Large intestine (tissue), 3 donors: ENCODE measurements around the gene COL23A1. TPM values are rescaled to one million over a fixed set of nuclear protein-coding genes. Genes with fewer than 3 reads are reported as not detected.

ENCODE experiments used
- DNase-seq, 2 donors: peaks; one replicate each; pipeline versions ENCODE4 v3.0.0 to v3.0.0-alpha.2; 2013
- H3K27ac ChIP-seq: one replicate; pipeline ENCODE4 v1.5.1; 2013; ENCODE audit warnings: low read length
- H3K27me3 ChIP-seq: 2 replicates; pipeline ENCODE4 v1.6.1; 2013; ENCODE audit warnings: low read length; ENCODE audit not compliant: control insufficient read depth, insufficient read depth
- H3K36me3 ChIP-seq: 2 replicates; pipeline ENCODE4 v1.6.1; 2013; ENCODE audit warnings: low read length; ENCODE audit not compliant: control insufficient read depth, insufficient read depth
- H3K4me1 ChIP-seq: one replicate; pipeline ENCODE4 v1.6.1; 2013; ENCODE audit warnings: low read length; ENCODE audit not compliant: control insufficient read depth, insufficient read depth
- H3K4me3 ChIP-seq: one replicate; pipeline ENCODE4 v1.5.1; 2013; ENCODE audit warnings: low read length
- H3K9me3 ChIP-seq: one replicate; pipeline ENCODE4 v1.6.1; 2013; ENCODE audit warnings: mild to moderate bottlenecking, low read depth, low read length, moderate library complexity; ENCODE audit not compliant: control insufficient read depth
- WGBS: methylation state at CpG from one replicate; pipeline ENCODE4 v1.1.5; 2013; ENCODE audit warnings: low lambda C conversion rate; ENCODE audit not compliant: insufficient coverage; 5-methylcytosine and 5-hydroxymethylcytosine counted together
- polyA plus RNA-seq: library from polyadenylated mRNA; unstranded; fragments of 120-200 nt; gene quantifications from one replicate; pipeline ENCODE4 v1.2.1, GENCODE V29; 2013

COL23A1 gene
- polyA plus RNA-seq, 1 donor: 8.9 TPM

DNA sequence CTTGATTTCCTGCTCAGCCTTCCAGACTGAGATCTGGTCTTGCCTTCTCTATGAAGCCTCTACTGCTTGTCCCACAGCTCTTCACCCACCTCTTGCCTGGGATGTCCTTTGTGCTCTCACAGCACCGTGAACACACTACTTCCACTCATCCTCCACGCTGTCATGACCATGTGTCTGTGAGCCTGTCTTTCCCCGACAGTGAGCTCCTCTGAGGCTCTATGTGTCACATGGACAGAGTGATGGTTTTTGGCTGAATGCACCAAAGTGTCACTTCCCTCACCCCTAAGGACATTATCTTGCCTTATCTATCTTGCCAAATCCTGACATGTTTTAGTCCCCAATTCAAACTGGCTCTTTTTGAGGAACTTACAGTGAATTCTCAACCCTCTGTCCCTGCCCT lies 368.9 kb downstream of the COL23A1 start:
- no CpG with 5 or more reads among the region's 3 CpGs for WGBS
- Histone ChIP-seq H3K4me3 (no peak overlapping the region), H3K36me3 (peaks cover 60% of the 10 kb centered on the region), H3K27me3 (no peaks in the 10 kb centered on the region), H3K4me1 (peaks cover 42% of the 10 kb centered on the region), H3K9me3 (no peaks in the 10 kb centered on the region), H3K27ac (peak overlapping the region; percentile 90)
- DNase-seq: no peak

DNA sequence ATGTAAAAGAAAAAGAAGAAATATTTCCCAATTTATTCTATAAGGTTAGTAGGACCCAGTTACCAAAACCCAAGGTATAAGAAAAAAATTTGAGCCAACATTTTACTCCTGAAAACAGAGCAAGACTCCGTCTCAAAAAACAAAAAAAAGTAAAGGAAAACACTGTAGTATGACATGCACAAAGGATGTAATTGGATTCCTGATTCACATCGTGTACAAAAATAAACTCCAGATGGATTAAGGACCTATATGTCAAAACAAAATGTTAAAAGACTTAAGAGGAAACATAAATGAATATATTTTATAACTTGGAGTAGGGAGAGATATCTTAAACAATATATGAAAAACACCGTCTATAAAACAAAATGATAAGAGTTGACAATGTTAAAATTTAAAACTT lies 371.4 kb downstream of the COL23A1 start:
- Histone ChIP-seq H3K9me3 (no peaks in the 10 kb centered on the region), H3K27me3 (no peaks in the 10 kb centered on the region), H3K4me3 (no peak overlapping the region), H3K27ac (no peak overlapping the region), H3K36me3 (peaks cover 67% of the 10 kb centered on the region), H3K4me1 (peaks cover 50% of the 10 kb centered on the region)
- no peak for DNase-seq
- WGBS: 100% methylated on average over 2 of the region's 3 CpGs

DNA sequence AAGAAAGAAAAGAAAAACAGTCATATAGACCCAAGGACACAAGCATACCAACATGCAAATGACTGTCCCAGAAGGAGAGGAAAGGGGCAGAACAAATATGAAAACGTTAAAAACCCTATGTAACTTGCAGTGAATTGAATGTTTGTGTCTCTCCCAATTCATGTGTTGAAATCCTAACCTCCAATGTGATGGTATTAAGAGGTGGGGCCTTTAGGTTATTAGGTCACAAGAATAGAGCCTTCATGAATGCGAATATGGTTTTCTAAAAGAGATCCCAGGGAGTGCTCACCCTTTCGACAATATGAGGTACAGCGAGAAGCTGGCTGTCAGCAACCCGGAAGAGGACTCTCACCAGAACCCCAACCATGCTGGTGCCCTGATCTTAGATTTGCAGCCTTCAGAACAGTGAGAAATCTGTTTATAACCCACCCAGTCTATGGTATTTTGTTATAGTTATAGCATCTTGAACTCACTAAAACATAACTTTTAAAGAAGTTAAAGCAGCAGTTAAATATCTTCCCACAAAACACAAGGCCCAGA lies 371.9 kb downstream of the COL23A1 start:
- WGBS: no CpG with 5 or more reads among the region's 5 CpGs
- Histone ChIP-seq H3K36me3 (peaks cover 67% of the 10 kb centered on the region), H3K9me3 (no peaks in the 10 kb centered on the region)

DNA sequence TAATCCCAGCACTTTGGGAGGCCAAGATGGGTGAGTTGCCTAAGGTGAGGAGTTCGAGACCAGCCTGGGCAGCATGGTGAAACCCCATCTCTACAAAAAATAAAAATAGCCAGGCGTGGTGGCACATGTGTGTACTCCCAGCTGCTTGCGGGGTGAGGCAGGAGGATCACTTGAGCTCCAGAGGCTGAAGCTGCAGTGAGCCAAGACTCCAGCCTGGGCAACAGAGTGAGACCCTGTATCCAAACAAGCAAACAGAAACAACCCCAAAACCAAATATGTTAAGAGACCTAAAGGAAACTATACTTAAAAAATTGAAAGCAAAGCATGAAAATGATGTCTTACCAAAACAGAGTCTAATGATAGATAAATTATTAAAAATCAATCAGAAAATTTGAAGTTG lies 373.4 kb downstream of the COL23A1 start:
- no peak overlapping the region for H3K4me3 ChIP-seq
- no peak for DNase-seq
- no peaks in the 10 kb centered on the region for H3K9me3 ChIP-seq
- H3K27ac ChIP-seq: no peak overlapping the region
- peaks cover 73% of the 10 kb centered on the region for H3K36me3 ChIP-seq
- no CpG with 5 or more reads among the region's 3 CpGs for WGBS
- no peaks in the 10 kb centered on the region for H3K27me3 ChIP-seq
- peaks cover 52% of the 10 kb centered on the region for H3K4me1 ChIP-seq

More for the DNA sequence above, 371.9 kb downstream of the COL23A1 start:
- Histone ChIP-seq H3K27me3 (no peaks in the 10 kb centered on the region), H3K4me1 (peaks cover 48% of the 10 kb centered on the region), H3K27ac (no peak overlapping the region), H3K4me3 (no peak overlapping the region)
- no peak for DNase-seq

DNA sequence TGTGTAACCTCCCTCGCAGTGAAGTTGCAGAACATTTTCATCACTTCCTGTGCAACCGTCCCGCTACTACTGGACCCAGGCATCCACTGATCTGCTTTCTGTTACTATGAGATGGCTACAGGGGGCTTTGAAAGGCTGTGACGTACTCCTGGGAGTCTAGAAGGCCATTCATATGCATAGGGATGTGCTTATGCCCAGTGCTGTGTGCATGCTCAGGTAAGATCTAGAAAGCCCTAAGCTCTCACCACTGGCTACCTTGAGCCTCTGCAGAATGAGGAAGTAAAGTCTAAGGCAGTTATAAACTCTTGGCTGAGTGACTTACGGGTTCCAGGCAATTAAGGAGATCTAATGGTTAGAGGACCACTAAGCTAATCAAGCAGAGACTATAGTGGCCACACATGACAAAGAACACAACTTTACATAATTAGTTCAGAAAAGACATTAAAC lies 374.1 kb downstream of the COL23A1 start:
- no peaks in the 10 kb centered on the region for H3K9me3 ChIP-seq
- peaks cover 73% of the 10 kb centered on the region for H3K36me3 ChIP-seq
- H3K27ac ChIP-seq: peak overlapping the region; percentile 39
- DNase-seq: no peak
- WGBS: no CpG with 5 or more reads among the region's 5 CpGs
- H3K4me1 ChIP-seq: peaks cover 52% of the 10 kb centered on the region
- no peak overlapping the region for H3K4me3 ChIP-seq
- no peaks in the 10 kb centered on the region for H3K27me3 ChIP-seq

DNA sequence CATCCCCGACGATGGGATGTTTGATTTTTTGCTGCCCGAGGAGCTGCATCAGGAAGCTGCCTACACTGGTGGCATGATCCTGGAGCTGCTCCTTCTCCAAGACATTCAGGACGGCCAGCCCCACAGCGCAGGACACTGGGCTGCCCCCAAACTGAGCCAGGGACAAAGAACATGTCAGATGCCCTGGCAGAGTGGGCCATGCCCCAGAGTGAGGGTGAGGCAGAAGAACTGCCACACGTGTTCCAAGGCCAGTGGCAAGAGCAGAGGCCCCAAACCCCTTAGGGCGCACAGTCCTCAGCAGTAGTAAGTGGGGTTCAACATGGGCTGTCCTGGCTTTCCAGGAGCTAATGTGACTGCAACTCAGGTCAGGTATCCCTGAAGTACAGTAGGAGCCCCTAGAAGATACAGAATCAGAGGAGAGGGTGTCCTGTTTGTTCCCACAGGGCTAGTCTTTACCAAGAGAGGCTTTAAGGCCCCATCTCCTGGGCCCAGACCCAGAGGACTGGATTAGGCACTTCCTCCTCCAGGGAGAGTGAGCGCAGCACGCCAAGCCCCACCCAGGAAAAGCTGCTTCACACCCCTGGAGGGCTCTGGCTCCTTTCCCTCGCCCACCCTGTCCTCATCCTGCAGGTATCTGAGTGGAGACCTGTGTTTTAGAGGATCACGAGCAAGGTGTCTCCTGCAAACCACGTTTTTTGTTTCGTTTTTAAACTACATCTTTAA lies 374.8 kb downstream of the COL23A1 start:
- H3K27ac ChIP-seq: peak overlapping the region; percentile 82
- H3K4me3 ChIP-seq: no peak overlapping the region
- DNase-seq: no peak
- H3K9me3 ChIP-seq: no peaks in the 10 kb centered on the region
- H3K4me1 ChIP-seq: peaks cover 57% of the 10 kb centered on the region
- H3K27me3 ChIP-seq: no peaks in the 10 kb centered on the region
- WGBS: no CpG with 5 or more reads among the region's 13 CpGs
- H3K36me3 ChIP-seq: peaks cover 77% of the 10 kb centered on the region

DNA sequence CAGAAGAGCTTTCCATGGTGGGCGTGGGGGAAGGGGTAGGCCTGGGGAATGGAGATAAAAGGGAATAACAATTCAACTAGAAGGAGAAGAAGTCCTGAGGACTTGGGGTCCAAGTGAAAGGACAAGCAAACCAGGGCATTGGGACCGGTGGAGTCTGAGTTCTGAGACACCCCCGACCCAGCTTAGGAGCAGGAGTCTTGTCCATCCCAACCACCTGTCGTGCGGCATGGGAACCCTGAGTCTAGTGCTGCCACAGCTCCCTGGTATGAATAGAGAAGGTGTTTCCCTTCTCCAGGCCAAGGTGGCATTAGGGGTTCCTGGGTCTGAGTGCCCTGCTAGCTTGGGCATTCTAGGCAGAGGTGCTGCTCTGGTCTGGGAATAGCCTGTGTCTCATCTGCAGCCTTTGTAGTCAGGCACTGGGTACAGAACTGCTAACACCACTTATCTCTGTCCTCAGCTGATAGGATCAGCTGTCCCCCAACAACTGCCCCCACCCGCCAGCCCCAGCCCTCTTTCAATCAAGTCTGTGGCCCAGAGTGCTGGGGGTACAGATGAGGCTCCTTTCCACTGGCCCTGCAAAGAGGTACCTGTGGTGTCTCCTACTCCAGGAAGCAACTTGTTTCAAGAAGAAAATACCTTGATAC lies 375.9 kb downstream of the COL23A1 start:
- Histone ChIP-seq H3K4me3 (no peak overlapping the region), H3K27me3 (no peaks in the 10 kb centered on the region), H3K36me3 (peaks cover 84% of the 10 kb centered on the region), H3K4me1 (peaks cover 68% of the 10 kb centered on the region), H3K9me3 (no peaks in the 10 kb centered on the region), H3K27ac (peak overlapping the region; percentile 82)
- no CpG with 5 or more reads among the region's 6 CpGs for WGBS
- no peak for DNase-seq

DNA sequence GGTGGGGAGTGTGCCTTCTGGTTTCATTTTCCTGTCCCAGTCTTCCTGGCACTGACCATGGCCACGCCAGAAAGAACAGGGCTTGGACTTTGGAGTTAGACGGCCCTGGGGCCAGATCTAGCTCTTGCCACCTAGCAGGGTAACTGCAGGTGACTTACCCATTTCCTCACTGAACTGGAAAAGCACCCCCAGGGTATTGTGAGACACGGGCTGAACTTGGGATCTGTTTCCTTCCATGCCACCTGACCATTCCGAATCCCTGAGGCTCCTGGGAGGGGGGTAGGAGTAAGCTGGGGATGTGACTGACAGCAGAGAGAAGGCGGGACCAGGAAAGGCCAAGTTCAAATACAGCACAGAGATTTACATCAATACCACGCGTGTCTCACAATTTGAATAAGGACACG lies 376.4 kb downstream of the COL23A1 start:
- Histone ChIP-seq H3K36me3 (peaks cover 88% of the 10 kb centered on the region), H3K4me1 (peaks cover 74% of the 10 kb centered on the region), H3K9me3 (no peaks in the 10 kb centered on the region), H3K27me3 (no peaks in the 10 kb centered on the region), H3K27ac (peak overlapping the region; percentile 82), H3K4me3 (no peak overlapping the region)
- peak; percentile 81 to 90 for DNase-seq
- WGBS: no CpG with 5 or more reads among the region's 8 CpGs

DNA sequence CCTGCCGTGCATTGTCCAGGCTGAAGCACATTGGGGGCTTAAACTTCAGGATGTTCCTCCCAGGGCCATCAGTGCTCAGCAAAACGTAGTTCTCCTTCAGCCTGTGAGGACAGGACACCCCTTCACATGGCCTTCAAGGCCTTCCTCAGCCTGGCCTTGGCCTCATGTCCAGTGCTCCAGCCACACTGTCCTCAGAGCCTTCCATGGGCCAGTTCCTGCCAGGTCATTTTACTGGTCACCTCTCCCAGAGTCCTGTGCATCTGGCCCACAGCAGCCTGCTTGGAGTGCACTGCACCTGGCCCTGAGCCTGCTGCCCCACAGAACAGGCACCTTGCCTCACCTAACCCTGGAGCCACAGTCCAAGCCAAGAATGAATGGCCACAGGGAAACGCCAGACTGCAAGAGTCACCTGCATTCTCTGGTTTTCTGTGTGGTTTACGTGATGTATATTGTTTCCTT lies 377.2 kb downstream of the COL23A1 start:
- 30% methylated on average over 2 of the region's 4 CpGs for WGBS
- Histone ChIP-seq H3K4me1 (peaks cover 80% of the 10 kb centered on the region), H3K27me3 (no peaks in the 10 kb centered on the region), H3K27ac (peak overlapping the region; percentile 82), H3K4me3 (no peak overlapping the region), H3K36me3 (peaks cover 88% of the 10 kb centered on the region), H3K9me3 (no peaks in the 10 kb centered on the region)
- no peak for DNase-seq

DNA sequence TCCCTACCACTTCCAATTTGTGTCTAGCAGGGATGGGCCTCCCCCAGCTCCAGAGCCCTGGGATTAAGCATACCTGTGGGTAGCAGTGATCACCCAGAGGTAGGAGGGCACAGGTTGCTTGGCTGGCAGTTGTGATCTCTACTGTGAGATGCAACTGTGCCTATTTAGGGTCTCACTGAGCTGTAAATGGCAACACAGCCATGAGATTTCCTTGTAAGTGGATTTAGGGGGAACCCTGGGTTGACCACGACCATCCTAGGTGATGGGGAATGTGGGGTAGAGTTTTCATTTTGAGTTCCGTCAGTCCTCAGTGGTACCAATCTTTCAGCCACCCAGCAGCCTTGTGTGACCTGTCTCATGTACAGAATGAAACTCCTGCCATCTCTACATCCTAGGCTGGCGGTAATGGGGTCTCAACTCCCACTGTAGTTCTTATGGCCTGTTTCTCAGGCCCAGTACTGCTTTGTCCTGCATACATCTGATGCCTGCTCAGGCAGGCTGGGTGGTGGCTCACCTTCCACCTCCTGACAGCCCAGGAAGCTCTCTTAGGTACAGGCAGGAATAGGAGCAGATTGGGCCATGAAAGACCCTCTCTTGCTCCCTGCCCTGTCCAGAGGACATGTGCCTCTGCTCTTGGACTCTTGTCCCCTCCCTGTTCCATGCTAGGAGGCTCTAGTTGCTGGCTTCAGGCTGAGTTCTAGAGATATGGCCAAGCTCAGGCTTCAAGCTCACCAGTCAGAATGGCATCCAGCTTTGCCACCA lies 377.8 kb downstream of the COL23A1 start:
- H3K9me3 ChIP-seq: no peaks in the 10 kb centered on the region
- H3K36me3 ChIP-seq: peaks cover 94% of the 10 kb centered on the region
- H3K27me3 ChIP-seq: no peaks in the 10 kb centered on the region
- peak overlapping the region; percentile 82 for H3K27ac ChIP-seq
- no peak for DNase-seq
- H3K4me1 ChIP-seq: peaks cover 86% of the 10 kb centered on the region
- no peak overlapping the region for H3K4me3 ChIP-seq
- no CpG with 5 or more reads among the region's 3 CpGs for WGBS
